HepG2 (cell line): ENCODE results near the gene GRAMD4.

Experiments used
- FOXK2 ChIP-seq: fragments of 450-650 bp; IDR thresholded peaks from 2 replicates; pipeline ENCODE4 v1.6.1; 2016
- POLR2A ChIP-seq, 2 experiments: IDR thresholded peaks; 2 replicates each; pipeline ENCODE4 v1.6.1; 2011; ENCODE audit warnings: low read depth in 2 of 2, low read length in 2 of 2, mild to moderate bottlenecking in 1 of 2, moderate library complexity in 1 of 2; ENCODE audit not compliant: insufficient read depth in 1 of 2
- RBAK ChIP-seq: sonication (generic); formaldehyde crosslinking; IDR thresholded peaks from 2 replicates; pipeline ENCODE4 v1.5.1; 2020; ENCODE audit warnings: mild to moderate bottlenecking, missing genetic modification reagents
- SMC3 ChIP-seq: IDR thresholded peaks from 2 replicates; pipeline ENCODE4 v1.6.1; 2011; ENCODE audit warnings: low read length, improper control_type of control experiment
- TAF1 ChIP-seq: sonication (generic); formaldehyde crosslinking; IDR thresholded peaks from 2 replicates; pipeline ENCODE4 v1.4.0; 2020; ENCODE audit warnings: missing genetic modification reagents
- YEATS4 ChIP-seq: sonication (generic); formaldehyde crosslinking; IDR thresholded peaks from 2 replicates; pipeline ENCODE4 v1.4.0; 2020; ENCODE audit warnings: missing genetic modification reagents, borderline replicate concordance
- TF ChIP-seq, protein P1 (sequence below): sonication (generic); formaldehyde crosslinking; IDR thresholded peaks from 2 replicates; pipeline ENCODE4 v1.4.0; 2020; ENCODE audit warnings: missing genetic modification reagents
- TF ChIP-seq, protein P2 (sequence below): fragments of 450-650 bp; IDR thresholded peaks from 2 replicates; pipeline ENCODE4 v1.6.1; 2016

- TF ChIP-seq FOXK2 (no peak), TAF1 (CRISPR knock-in tag) (no peak), POLR2A (IDR thresholded peaks at IDR 0.05; ENCODE audit: insufficient read depth in 1 of 2, low read depth in 2 of 2, low read length in 2 of 2) (no peak), YEATS4 (CRISPR knock-in tag) (no peak), SMC3 (no peak), RBAK (no peak)
- TF ChIP-seq, protein P1, sequence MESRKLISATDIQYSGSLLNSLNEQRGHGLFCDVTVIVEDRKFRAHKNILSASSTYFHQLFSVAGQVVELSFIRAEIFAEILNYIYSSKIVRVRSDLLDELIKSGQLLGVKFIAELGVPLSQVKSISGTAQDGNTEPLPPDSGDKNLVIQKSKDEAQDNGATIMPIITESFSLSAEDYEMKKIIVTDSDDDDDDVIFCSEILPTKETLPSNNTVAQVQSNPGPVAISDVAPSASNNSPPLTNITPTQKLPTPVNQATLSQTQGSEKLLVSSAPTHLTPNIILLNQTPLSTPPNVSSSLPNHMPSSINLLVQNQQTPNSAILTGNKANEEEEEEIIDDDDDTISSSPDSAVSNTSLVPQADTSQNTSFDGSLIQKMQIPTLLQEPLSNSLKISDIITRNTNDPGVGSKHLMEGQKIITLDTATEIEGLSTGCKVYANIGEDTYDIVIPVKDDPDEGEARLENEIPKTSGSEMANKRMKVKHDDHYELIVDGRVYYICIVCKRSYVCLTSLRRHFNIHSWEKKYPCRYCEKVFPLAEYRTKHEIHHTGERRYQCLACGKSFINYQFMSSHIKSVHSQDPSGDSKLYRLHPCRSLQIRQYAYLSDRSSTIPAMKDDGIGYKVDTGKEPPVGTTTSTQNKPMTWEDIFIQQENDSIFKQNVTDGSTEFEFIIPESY (CRISPR knock-in tag): no peak
- TF ChIP-seq, protein P2, sequence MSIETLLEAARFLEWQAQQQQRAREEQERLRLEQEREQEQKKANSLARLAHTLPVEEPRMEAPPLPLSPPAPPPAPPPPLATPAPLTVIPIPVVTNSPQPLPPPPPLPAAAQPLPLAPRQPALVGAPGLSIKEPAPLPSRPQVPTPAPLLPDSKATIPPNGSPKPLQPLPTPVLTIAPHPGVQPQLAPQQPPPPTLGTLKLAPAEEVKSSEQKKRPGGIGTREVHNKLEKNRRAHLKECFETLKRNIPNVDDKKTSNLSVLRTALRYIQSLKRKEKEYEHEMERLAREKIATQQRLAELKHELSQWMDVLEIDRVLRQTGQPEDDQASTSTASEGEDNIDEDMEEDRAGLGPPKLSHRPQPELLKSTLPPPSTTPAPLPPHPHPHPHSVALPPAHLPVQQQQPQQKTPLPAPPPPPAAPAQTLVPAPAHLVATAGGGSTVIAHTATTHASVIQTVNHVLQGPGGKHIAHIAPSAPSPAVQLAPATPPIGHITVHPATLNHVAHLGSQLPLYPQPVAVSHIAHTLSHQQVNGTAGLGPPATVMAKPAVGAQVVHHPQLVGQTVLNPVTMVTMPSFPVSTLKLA: no peak
Measured at GRCh38 chr22:46701262-46701661, 81.1 kb downstream of the GRAMD4 start.
